ENCODE results near the gene TMEM165. TPM values are rescaled to one million over a fixed set of nuclear protein-coding genes. Genes with fewer than 3 reads are reported as not detected.
A peak's percentile ranks its signal among the peaks of the same experiment; 100 is the strongest.

TMEM165 gene
- total RNA-seq, 1 experiment from 2014 or later = 119 TPM

GRCh38 chr4:55407764-55408163, 12.0 kb downstream of the TMEM165 start:
- no TSS peak for BruUV-seq (replicated peaks)
- no peak overlapping the region for H3K27ac Mint-ChIP-seq (ENCODE audit: low read depth, unreplicated experiment)
- CTCF ChIA-PET = interaction anchor here (0.9 to 2.4 kb wide), 3 partner anchors 11 to 62 kb away, joined by 3 to 7 read pairs (median 4); partner anchors contain the start of gene SRD5A3
- POLR2A ChIA-PET = interaction anchor here (1.5 to 2.2 kb wide), 2 partner anchors 9 to 12 kb away, joined by 4 to 20 read pairs; no protein-coding TSS in a partner anchor
- intact Hi-C loops (cut with micrococcal nuclease) = no loop called here
- H3K4me3 Mint-ChIP-seq (ENCODE audit: unreplicated experiment) = no peak overlapping the region
- TF ChIP-seq CTCF (IDR thresholded peaks at IDR 0.05; ENCODE audit: unreplicated experiment) = no peak
- H3K9me3 Mint-ChIP-seq (ENCODE audit: unreplicated experiment) = no peaks in the 10 kb centered on the region
- H3K4me1 Mint-ChIP-seq (ENCODE audit: insufficient read depth, unreplicated experiment) = peaks cover 21% of the 10 kb centered on the region
- H3K36me3 Mint-ChIP-seq (ENCODE audit: insufficient read depth, unreplicated experiment) = peaks cover 45% of the 10 kb centered on the region
- H3K27me3 Mint-ChIP-seq (ENCODE audit: insufficient read depth, unreplicated experiment) = no peaks in the 10 kb centered on the region
- DNase-seq (ENCODE audit: unreplicated experiment) = no peak

GRCh38 chr4:55409468-55410171, 13.9 kb downstream of the TMEM165 start:
- H3K27ac Mint-ChIP-seq (ENCODE audit: low read depth, unreplicated experiment) = peak overlapping the region; percentile 66
- DNase-seq (ENCODE audit: unreplicated experiment) = no peak
- BruUV-seq (replicated peaks) = no TSS peak

GRCh38 chr4:55410431-55410830, 14.7 kb downstream of the TMEM165 start:
- H3K27ac Mint-ChIP-seq (ENCODE audit: low read depth, unreplicated experiment) = peak overlapping the region; percentile 66
- intact Hi-C loops (cut with micrococcal nuclease) = no loop called here

More at GRCh38 chr4:55409468-55410171, 13.9 kb downstream of the TMEM165 start:
- CTCF ChIA-PET = interaction anchor here (0.6 to 2.1 kb wide), 4 partner anchors 10 to 328 kb away, joined by 3 to 9 read pairs (median 4); partner anchors contain the start of gene SRD5A3
- intact Hi-C loops (cut with micrococcal nuclease) = no loop called here
- Mint-ChIP-seq H3K9me3 (ENCODE audit: unreplicated experiment) (no peaks in the 10 kb centered on the region), H3K4me3 (ENCODE audit: unreplicated experiment) (no peak overlapping the region), H3K36me3 (ENCODE audit: insufficient read depth, unreplicated experiment) (peaks cover 39% of the 10 kb centered on the region), H3K4me1 (ENCODE audit: insufficient read depth, unreplicated experiment) (peaks cover 15% of the 10 kb centered on the region), H3K27me3 (ENCODE audit: insufficient read depth, unreplicated experiment) (no peaks in the 10 kb centered on the region)
- TF ChIP-seq CTCF (IDR thresholded peaks at IDR 0.05; ENCODE audit: unreplicated experiment) = no peak
- POLR2A ChIA-PET = interaction anchor here (1.0 to 2.2 kb wide), 5 partner anchors 10 to 64 kb away, joined by 4 to 20 read pairs (median 6); partner anchors contain the start of gene SRD5A3

More at GRCh38 chr4:55410431-55410830, 14.7 kb downstream of the TMEM165 start:
- no peak overlapping the region for H3K4me3 Mint-ChIP-seq (ENCODE audit: unreplicated experiment)
- TF ChIP-seq CTCF (IDR thresholded peaks at IDR 0.05; ENCODE audit: unreplicated experiment) = no peak
- POLR2A ChIA-PET = interaction anchor here (0.6 to 1.7 kb wide), 5 partner anchors 9 to 57 kb away, joined by 3 to 11 read pairs (median 4); no protein-coding TSS in a partner anchor
- no peaks in the 10 kb centered on the region for H3K27me3 Mint-ChIP-seq (ENCODE audit: insufficient read depth, unreplicated experiment)
- no peak for DNase-seq (ENCODE audit: unreplicated experiment)
- BruUV-seq (replicated peaks) = no TSS peak
- peaks cover 39% of the 10 kb centered on the region for H3K36me3 Mint-ChIP-seq (ENCODE audit: insufficient read depth, unreplicated experiment)
- peaks cover 15% of the 10 kb centered on the region for H3K4me1 Mint-ChIP-seq (ENCODE audit: insufficient read depth, unreplicated experiment)
- no peaks in the 10 kb centered on the region for H3K9me3 Mint-ChIP-seq (ENCODE audit: unreplicated experiment)
- CTCF ChIA-PET = interaction anchor here (0.6 to 2.1 kb wide), 4 partner anchors 11 to 64 kb away, joined by 3 to 9 read pairs (median 4); partner anchors contain the start of gene SRD5A3
